Adrenal gland (tissue), 12 donors: ENCODE data around the gene SRCAP. TPM values are rescaled to one million over a fixed set of nuclear protein-coding genes. Genes with fewer than 3 reads are reported as not detected.

Experiments used
- DNase-seq, 7 donors: peaks; one replicate each; pipeline ENCODE4 v3.0.0-alpha.2; 2019 to 2020
- H3K27ac ChIP-seq, 5 donors: fragments of 200-600 bp; sonication (generic) in 4 of 5; 1 replicate in 3 of 5; 2 replicates in 2 of 5; pipeline versions ENCODE4 v1.5.1 to v1.8.0; 2016 to 2020; ENCODE audit warnings: mild to moderate bottlenecking in 1 of 5
- H3K27me3 ChIP-seq: fragments of 200-600 bp; 2 replicates; pipeline ENCODE4 v1.8.0; 2021
- H3K36me3 ChIP-seq, 2 donors: fragments of 200-600 bp; replicated peaks in 1 of 2; 1 replicate in 1 of 2; 2 replicates in 1 of 2; pipeline versions ENCODE4 v1.5.1 to v1.8.0; 2018 to 2022
- H3K4me1 ChIP-seq, 2 donors: fragments of 200-600 bp; replicated peaks in 1 of 2; 1 replicate in 1 of 2; 2 replicates in 1 of 2; pipeline versions ENCODE4 v1.5.1 to v1.8.0; 2018 to 2021
- H3K4me3 ChIP-seq, 4 donors: fragments of 200-600 bp; sonication (generic) in 3 of 4; one replicate each; pipeline ENCODE4 v1.5.1; 2016 to 2018
- H3K9me3 ChIP-seq, 3 donors: fragments of 200-600 bp; sonication (generic) in 1 of 3; replicated peaks in 1 of 3; 1 replicate in 2 of 3; 2 replicates in 1 of 3; pipeline versions ENCODE4 v1.5.1 to v1.8.0; 2016 to 2021
- CTCF ChIP-seq, 6 experiments: fragments of 450-650 bp in 4 of 6; fragments of 200-600 bp in 2 of 6; sonication (generic) in 1 of 6; IDR thresholded peaks; 1 replicate in 5 of 6; 2 replicates in 1 of 6; pipeline versions ENCODE4 v1.5.1 to v1.8.0; 2016 to 2021; ENCODE audit warnings: antibody characterized with exemption in 6 of 6, mild to moderate bottlenecking in 2 of 6, moderate library complexity in 1 of 6
- POLR2A ChIP-seq, 2 donors: fragments of 450-650 bp; IDR thresholded peaks; one replicate each; pipeline ENCODE4 v1.6.1; 2017; ENCODE audit warnings: antibody characterized with exemption in 2 of 2, mild to moderate bottlenecking in 2 of 2, moderate library complexity in 1 of 2
- WGBS, 4 donors: extraction: QIAGEN DNeasy Blood & Tissue Kit in 2 of 4; methylation state at CpG; one replicate each; pipeline versions ENCODE4 v1.1.5 to v1.1.7; 2013 to 2017; 5-methylcytosine and 5-hydroxymethylcytosine counted together
- intact Hi-C, 2 donors: fragments of 100-400 bp; cut with DNase I; formaldehyde crosslinking; loops; one replicate each; pipeline versions ENCODE4 v1.14.1 to v1.15.0; 2022 to 2023
- polyA plus RNA-seq, 3 donors: library from polyadenylated mRNA; stranded (reverse); fragments of 200-250 nt in 2 of 3; fragments of 350-450 nt in 1 of 3; fragmentation: Illumina TruSeq in 1 of 3; extraction: RNeasy Lipid Tissue Mini Kit (QIAGEN cat#74804) in 1 of 3; gene quantifications; one replicate each; pipeline ENCODE4 v1.2.3, GENCODE V29; 2013 to 2014
- total RNA-seq, 9 donors: library from RNA; depleted of rRNA in 4 of 9; stranded (reverse); fragments of >200 nt in 4 of 9; fragments of 120-200 nt in 1 of 9; fragmentation: NEBNext Ultra II Directional in 1 of 9; extraction: Animal tissue kit (Norgen Biotek cat#: 25700) in 1 of 9; gene quantifications; one replicate each; pipeline versions ENCODE4 v1.1.0 to v1.2.4, GENCODE V29; 2013 to 2023
- donor health status: healthy with polysubstance abuse.
- donor health status: Bipolar disorder and iron deficiency.
- donor health status: DM: yes; HTN: yes; CAD: no.
- donor health status: DM: no; HTN: no; CAD: no.
- donor health status: DM: no; HTN: no; CAD: no.
- donor health status: DM: yes; HTN: yes; CAD: no.

Gene SRCAP
- total and polyA plus RNA-seq, 12 donors, result 3.7 to 82.4 (median 46.6) TPM

GRCh38 chr16:30711712-30712111 is 12.7 kb downstream of the SRCAP start:
- no peak for DNase-seq
- TF ChIP-seq POLR2A (IDR thresholded peaks at IDR 0.05), result no peak
- TF ChIP-seq CTCF (IDR thresholded peaks at IDR 0.05), result no peak
- Histone ChIP-seq H3K27me3 (no peaks in the 10 kb centered on the region), H3K4me3 (no peak overlapping the region), H3K36me3 (peaks cover 0 to 100% of the 10 kb centered on the region in 2 donors), H3K4me1 (peaks cover 0 to 23% of the 10 kb centered on the region in 2 donors), H3K9me3 (no peaks in the 10 kb centered on the region), H3K27ac (no peak overlapping the region)
- intact Hi-C loops, result no loop called here
- 88 to 100% (median 96%) methylated on average over 1 of the region's 1 CpG for WGBS, 4 donors

GRCh38 chr16:30715750-30716445 is 16.9 kb downstream of the SRCAP start:
- no peak overlapping the region for H3K4me3 ChIP-seq
- TF ChIP-seq CTCF (IDR thresholded peaks at IDR 0.05), result no peak
- TF ChIP-seq POLR2A (IDR thresholded peaks at IDR 0.05), result no peak
- no peaks in the 10 kb centered on the region for H3K9me3 ChIP-seq
- DNase-seq, result peak in 1 of 7 donors; percentile 13
- peak overlapping the region; percentile 2 to 66 (median 49) for H3K27ac ChIP-seq
- WGBS, 4 donors, result 78 to 86% (median 84%) methylated on average over 17 of the region's 17 CpGs
- H3K36me3 ChIP-seq, result peaks cover 0 to 99% of the 10 kb centered on the region in 2 donors
- intact Hi-C loops, result no loop called here
- no peaks in the 10 kb centered on the region for H3K27me3 ChIP-seq
- peaks cover 0 to 26% of the 10 kb centered on the region in 2 donors for H3K4me1 ChIP-seq

DNA sequence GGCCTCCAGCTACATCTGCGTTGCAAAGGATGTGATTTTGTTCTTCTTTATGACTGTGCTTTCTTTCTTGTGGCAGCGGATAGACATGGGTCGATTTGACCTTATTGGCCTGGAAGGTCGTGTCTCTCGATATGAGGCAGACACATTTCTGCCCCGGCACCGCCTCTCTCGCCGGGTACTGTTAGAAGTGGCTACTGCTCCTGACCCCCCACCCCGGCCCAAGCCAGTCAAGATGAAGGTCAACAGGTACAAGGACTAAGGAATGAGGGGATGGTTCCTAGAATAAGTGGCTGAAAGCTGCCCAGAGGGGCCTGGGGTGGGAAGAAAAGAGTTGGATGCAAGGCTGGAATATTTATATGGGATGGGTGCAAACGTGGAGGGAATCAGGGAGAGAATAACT is 21.1 kb downstream of the SRCAP start:
- TF ChIP-seq POLR2A (IDR thresholded peaks at IDR 0.05) (no peak), CTCF (IDR thresholded peaks at IDR 0.05) (no peak)
- Histone ChIP-seq H3K36me3 (peaks cover 0 to 99% of the 10 kb centered on the region in 2 donors), H3K4me3 (no peak overlapping the region), H3K27ac (no peak overlapping the region), H3K4me1 (peaks cover 10 to 19% of the 10 kb centered on the region in 2 donors), H3K27me3 (no peaks in the 10 kb centered on the region), H3K9me3 (no peaks in the 10 kb centered on the region)
- peak in 1 of 7 donors; percentile 13 for DNase-seq
- intact Hi-C loops, result no loop called here
- 79 to 84% (median 82%) methylated on average over 11 of the region's 11 CpGs for WGBS, 4 donors

GRCh38 chr16:30720694-30721093 is 21.7 kb downstream of the SRCAP start:
- Histone ChIP-seq H3K27me3 (no peaks in the 10 kb centered on the region), H3K4me3 (no peak overlapping the region), H3K27ac (no peak overlapping the region), H3K4me1 (peaks cover 10 to 19% of the 10 kb centered on the region in 2 donors), H3K36me3 (peaks cover 0 to 99% of the 10 kb centered on the region in 2 donors), H3K9me3 (no peaks in the 10 kb centered on the region)
- TF ChIP-seq CTCF (IDR thresholded peaks at IDR 0.05) (no peak), POLR2A (IDR thresholded peaks at IDR 0.05) (no peak)
- WGBS, 4 donors, result 79 to 91% (median 83%) methylated on average over 8 to 9 of the region's 9 CpGs
- intact Hi-C loops, result no loop called here
- DNase-seq, result no peak
